GM21825 (cell line): Measurements from ENCODE around the gene TUBA3E.
"Not testable (repeated sequence)": the region's sequence is repeated elsewhere in the genome, so short reads cannot be mapped to it uniquely, and the experiment has no call there.

Experiments used
- ATAC-seq: cut with Tn5 transposase; IDR thresholded peaks from one replicate; pipeline ENCODE4 v1.9.1; 2021; ENCODE audit warnings: mild to moderate bottlenecking, moderate library complexity; ENCODE audit not compliant: unreplicated experiment

TUBA3E gene

GRCh38 chr2:130165293-130166016, 32.8 kb downstream of the TUBA3E start:
- no peak for ATAC-seq

DNA sequence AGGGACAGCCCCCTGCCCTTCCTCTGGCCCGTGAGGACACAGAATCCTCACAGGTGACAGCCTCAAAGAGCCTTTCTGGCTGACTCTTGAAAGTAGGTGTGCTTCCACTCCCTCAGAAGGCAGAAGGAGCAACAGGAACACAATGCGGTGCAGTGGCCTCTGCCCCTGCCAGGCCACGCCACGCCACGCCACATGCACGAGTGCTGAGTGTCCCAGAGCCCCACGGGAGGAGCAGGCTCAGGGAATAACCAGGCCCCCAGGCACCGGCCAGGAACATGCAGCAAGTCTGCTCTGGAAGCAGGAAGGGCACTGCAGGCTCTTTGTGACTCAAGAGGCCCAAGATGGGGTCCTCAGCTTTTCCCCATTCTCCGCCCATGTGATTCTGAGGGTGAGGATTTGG, 35.3 kb downstream of the TUBA3E start:
- no peak for ATAC-seq

DNA sequence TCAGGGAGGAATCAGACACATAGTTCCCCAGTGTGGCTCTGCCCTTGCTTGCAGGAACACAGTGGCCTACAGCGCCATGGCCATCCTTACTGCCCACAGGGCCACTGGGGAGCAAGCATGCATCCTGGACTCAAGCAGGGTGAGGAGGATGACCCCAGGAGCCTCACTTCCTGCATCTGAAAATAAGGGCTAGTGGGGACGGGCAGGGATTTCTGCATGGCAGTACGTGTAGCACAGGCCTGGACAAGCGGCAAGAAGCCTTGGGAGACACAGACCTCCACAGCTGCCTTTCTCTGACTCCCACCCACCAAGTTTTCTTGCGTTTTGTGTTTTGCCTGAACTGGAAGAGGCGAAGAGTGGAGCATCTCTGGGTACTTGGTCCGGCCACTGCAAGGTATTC, 35.8 kb downstream of the TUBA3E start:
- not testable (repeated sequence) for ATAC-seq

GRCh38 chr2:130160838-130161705, 37.2 kb downstream of the TUBA3E start:
- not testable (repeated sequence) for ATAC-seq

DNA sequence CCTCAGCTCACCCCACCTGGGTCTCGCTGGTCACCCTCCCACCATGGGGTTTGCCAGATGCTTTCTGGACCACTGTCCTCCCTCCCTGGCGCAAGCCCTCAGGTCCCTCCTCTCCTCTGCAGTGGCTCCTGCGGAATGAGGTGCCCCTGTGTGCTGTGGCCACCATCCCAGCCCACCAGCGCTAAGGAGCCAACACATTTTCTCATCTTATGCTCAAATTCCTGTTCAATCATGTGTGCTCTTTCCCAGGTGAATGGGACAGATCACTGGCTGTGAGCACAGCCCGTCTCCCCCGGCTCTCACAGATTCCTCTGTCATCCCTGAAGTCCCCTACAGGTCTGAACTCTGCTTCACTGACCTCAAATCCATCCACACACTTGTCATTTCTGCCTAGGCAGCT, 38.1 kb downstream of the TUBA3E start:
- ATAC-seq: no peak

GRCh38 chr2:130159376-130159775, 38.9 kb downstream of the TUBA3E start:
- not testable (repeated sequence) for ATAC-seq

DNA sequence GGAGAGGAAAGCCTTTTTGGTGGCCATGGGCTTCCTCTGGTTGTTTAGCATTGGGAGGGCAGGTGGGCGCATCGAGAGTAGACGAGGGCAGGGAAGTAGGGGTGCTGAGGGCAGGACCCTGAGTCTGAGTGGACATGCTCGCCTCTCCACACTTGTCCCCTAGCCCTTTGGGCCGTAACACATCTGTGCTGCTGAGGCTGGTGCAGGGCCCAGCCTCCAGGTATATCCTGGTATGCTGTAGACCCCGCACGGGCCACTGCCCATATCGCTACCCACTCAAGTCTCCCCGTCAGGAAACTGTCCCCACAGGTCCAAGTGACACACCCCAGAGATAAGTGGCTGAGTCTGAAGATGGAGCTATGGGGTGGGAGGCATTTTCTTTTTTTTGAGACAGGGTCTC, 39.6 kb downstream of the TUBA3E start:
- no peak for ATAC-seq

GRCh38 chr2:130157825-130158514, 40.3 kb downstream of the TUBA3E start:
- ATAC-seq: peak; percentile 87

- peak; percentile 34 for ATAC-seq
Measured at GRCh38 chr2:130157354-130157753, 40.9 kb downstream of the TUBA3E start.

DNA sequence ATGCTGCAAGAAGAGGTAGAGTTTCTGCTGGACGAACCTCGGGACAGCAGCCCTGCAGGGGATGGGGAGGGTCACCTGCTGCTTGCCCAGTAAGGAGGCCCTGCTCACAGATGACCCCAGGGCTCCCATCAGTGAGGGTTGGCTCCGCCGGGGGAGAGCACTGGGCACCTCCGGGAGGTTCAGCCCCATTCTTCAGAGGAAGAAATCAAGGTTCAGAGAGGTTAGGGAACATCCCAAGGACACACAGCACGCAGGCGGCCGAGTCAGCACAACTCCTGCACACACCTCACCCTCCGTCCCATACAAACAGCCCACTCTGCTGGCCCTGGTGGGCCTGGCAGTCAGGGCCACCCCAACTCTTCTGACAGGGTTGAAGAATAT, 41.6 kb downstream of the TUBA3E start:
- no peak for ATAC-seq

- not testable (repeated sequence) for ATAC-seq
Measured at GRCh38 chr2:130155956-130156623, 42.1 kb downstream of the TUBA3E start.

- no peak for ATAC-seq
Measured at GRCh38 chr2:130154773-130155765, 43.2 kb downstream of the TUBA3E start.

DNA sequence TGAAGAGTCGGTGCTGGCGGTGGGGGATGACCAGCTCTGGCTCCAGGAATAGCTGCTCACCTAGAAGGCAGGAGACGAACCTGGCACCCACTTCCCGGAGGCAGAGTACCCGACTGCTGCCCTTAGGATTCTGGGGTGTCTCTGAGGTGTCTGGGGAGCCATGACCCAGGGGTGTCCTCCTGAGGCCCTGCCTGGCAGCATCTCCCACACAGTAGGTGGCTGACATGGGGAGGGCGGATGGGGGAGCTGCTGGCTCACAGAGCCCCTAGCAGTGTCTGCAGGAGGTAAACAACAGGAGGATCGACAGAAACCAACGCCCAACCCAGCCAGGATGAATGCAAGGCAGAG, 43.8 kb downstream of the TUBA3E start:
- ATAC-seq: not testable (repeated sequence)

DNA sequence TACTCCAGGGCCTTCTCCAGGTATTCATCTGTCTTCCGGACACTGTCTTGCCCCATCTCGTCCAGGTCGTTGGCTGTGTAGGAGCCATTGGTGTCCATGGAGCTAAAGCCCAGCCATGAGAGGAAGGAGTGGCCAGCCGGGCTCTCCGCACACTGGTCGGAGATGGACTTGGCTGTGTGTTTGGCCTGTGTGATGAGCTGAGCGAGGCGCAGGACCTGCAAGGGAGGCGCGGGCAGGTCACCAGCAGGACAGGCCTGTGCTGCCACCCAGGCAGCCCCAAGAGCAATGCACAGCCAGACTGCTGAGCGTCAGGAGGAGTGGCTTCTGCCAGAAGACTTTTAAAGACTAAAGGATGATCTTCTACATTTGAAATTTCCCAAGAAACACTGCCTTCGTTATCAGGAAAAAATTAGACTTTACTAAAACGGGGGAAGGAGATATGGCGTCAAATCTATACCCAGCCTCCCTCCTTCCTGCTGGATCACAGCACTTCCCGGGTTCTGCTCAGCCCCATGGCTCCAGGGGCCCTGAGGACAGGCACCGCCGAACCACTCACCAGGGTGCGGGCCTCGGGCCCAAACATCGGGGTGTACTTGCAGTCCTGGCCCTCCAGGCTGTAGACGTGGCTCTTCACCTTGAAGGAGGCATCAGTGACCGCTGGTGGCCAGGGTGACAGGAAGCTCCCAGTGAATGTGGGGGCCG, 44.4 kb downstream of the TUBA3E start:
- not testable (repeated sequence) for ATAC-seq

DNA sequence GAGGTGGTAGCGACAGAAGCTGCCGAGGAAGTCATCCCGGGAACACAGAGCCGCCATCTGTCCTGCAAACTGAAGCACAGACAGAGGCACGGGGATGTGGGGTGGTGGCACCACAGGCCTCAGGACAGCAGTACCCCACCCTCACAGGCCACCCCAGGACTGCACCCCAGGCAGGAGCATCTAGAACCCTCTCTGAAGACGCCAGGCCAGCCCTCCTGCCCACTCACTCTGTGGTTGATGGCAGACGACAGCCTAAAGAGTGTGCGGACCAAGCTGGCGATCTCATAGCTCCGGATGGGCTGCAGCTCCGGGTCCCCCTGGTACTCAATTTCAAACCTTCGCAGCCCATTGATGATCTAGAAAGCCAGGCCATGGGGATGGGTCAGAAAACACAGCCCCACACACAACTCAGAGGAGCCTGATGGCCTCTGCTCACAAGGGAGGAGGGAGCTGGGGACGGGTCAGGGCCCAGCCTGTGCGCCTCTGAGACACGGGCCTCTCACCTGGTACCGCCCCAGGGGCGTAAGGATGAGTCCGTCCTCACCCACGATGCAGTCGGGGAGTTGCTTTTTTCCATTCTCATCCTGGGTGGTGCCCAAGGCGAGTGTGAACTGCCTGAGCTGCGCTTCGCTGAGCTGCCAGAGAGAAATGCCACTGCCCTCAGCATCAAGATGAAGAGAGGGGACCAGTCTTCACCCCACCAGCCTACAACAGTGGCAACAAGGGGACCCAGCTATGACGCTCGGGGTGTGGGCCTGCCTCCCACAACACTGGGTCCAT, 45.2 kb downstream of the TUBA3E start:
- ATAC-seq: no peak

GRCh38 chr2:130152136-130152815, 46.0 kb downstream of the TUBA3E start:
- not testable (repeated sequence) for ATAC-seq

GRCh38 chr2:130151145-130151512, 47.1 kb downstream of the TUBA3E start:
- not testable (repeated sequence) for ATAC-seq
